ENCODE measurements around the gene CBY3.
"Not testable (repeated sequence)": the region's sequence is repeated elsewhere in the genome, so short reads cannot be mapped to it uniquely, and the experiment has no call there.

The CBY3 gene

DNA sequence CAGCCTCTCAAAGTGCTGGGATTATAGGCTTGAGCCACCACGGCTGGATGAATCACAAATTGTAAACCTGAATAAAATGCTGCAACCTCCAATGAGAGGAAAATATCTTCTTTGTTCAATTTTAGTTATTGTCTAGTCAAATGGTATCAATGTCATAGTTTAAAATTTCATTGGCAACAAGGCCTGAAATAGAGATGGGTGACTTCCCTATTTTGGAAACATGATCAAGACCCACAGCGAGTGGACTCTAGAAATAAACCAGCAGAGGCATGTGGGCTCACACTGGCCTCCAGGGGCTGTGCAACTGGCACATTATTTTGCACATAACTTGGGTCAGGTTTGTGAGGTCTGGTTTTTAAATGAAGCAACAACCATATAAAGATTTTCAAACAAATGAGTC is 27.7 kb downstream of the CBY3 start:
- not testable (repeated sequence) for DNase-seq (ENCODE audit: low read depth); H3K4me3 ChIP-seq (ENCODE audit: low read length)

DNA sequence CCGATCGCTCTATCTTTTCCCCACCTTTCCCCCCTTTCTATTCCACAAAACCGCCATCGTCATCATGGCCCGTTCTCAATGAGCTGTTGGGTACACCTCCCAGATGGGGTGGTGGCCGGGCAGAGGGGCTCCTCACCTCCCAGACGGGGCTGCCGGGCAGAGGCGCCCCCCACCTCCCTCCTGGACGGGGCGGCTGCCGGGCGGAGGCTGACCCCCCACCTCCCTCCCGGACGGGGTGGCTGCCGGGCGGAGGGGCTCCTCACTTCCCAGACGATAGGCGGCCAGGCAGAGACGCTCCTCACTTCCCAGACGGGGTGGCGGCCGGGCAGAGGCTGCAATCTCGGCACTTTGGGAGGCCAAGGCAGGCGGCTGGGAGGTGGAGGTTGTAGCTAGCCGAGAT is 30.6 kb downstream of the CBY3 start:
- not testable (repeated sequence) for H3K4me3 ChIP-seq (ENCODE audit: low read length); DNase-seq (ENCODE audit: low read depth)

DNA sequence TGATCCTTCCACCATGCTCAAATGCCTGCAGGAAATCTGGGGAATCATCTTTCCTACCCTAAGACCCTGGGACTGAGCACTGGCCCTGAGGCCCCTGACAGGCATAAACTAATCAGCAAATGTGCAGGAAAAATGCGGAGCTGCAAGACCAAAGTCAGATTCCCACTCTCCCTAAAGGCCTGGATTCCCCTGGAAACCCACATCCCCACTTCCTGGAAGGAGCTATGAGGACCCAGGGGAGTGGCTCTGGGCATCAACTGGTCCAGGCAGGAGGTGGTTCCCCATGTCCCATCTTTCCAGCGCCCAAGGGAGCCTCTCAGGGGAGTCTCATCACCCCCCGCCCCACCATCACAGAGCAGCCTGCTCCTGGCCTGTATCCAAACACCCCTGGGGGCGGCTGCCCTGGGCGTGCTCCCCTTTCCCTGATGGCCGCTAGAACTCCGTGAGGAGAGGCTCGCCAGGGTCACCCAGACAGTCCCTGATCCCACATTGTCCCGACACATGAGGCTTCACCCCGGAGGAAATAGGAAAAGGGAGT is 31.6 kb downstream of the CBY3 start:
- not testable (repeated sequence) for DNase-seq (ENCODE audit: low read depth); H3K4me3 ChIP-seq (ENCODE audit: low read length)

DNA sequence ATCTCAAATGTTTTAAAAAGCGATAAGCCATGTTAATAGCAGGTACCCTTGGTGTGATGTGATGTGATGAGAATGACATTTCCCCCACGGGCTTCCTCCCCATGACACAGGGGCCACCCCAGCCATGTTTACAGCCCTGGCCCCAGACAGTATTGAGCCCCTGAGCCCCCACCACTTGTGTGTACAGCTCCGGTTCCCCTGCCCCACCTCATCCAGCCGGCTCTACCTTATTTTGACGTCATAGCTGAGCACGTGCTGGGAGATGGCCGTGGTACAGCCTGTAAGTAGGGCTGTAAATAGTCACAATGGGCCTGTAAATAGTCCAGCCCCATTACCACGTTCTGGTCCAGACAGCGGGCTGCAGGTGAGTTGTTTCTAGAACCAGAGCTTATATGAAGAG is 32.4 kb downstream of the CBY3 start:
- H3K4me3 ChIP-seq (ENCODE audit: low read length): no peak overlapping the region
- TF ChIP-seq, protein P1, sequence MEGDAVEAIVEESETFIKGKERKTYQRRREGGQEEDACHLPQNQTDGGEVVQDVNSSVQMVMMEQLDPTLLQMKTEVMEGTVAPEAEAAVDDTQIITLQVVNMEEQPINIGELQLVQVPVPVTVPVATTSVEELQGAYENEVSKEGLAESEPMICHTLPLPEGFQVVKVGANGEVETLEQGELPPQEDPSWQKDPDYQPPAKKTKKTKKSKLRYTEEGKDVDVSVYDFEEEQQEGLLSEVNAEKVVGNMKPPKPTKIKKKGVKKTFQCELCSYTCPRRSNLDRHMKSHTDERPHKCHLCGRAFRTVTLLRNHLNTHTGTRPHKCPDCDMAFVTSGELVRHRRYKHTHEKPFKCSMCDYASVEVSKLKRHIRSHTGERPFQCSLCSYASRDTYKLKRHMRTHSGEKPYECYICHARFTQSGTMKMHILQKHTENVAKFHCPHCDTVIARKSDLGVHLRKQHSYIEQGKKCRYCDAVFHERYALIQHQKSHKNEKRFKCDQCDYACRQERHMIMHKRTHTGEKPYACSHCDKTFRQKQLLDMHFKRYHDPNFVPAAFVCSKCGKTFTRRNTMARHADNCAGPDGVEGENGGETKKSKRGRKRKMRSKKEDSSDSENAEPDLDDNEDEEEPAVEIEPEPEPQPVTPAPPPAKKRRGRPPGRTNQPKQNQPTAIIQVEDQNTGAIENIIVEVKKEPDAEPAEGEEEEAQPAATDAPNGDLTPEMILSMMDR (conservative IDR thresholded peaks at IDR 0.05; ENCODE audit: low read depth, low read length): no peak
- DNase-seq (ENCODE audit: low read depth): no peak

DNA sequence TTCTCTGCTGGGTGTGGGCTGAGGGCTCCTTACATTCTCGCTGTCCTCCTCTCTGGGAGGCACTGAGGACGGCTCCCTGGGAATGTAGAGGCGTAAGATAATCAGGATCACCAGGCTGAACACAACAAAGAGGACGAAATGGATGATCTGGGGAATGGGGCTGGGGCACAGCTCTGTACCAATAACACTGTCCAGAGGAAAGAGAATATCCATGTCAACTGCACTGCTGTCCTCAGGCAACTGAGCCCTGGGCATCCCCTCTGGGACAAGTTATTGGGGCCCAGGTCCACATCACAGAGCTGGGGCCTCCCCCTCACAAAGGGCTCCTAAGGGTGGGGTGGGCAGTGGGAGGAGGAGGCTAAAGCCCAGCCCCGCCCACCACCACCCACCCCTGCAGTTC is 36.1 kb downstream of the CBY3 start:
- H3K4me3 ChIP-seq (ENCODE audit: low read length); DNase-seq (ENCODE audit: low read depth): not testable (repeated sequence)

DNA sequence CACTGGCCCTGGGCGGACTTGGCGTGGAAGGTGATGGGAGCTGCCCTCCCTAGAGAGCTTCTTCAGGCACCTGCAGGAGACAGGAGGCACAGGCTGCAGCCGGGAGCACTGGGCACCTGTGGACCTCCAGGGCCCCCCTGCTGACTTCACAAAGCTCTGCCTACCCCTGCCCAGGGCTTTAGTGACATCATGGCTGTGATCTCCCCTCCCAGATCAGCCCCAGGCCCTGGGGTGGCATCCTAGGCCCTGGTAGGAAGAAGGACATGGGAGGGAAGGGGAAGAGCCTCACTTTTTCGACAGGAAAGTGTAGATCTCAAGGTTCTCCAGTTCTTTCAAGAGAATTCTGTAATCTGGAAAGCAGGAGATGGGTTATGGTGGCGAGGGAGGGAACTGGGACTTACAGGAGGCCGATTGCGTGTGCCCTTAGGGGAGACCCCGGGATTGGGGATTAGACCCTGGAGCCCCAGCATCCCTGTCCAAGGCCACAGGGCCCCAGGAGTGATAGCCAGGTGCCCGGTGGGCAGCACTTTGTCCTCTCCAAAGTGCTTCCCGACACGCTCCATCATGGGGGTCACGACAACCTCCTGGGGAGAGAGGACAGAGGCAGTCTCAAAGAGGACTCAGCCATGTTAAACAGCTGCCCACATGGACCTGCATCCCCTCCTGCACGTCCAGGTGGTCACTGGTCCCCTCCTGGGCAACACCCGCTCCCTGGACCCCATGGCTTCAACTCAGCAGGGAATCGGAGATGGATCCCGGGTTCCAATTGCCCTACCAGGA is 37.5 kb downstream of the CBY3 start:
- not testable (repeated sequence) for DNase-seq (ENCODE audit: low read depth); H3K4me3 ChIP-seq (ENCODE audit: low read length)

DNA sequence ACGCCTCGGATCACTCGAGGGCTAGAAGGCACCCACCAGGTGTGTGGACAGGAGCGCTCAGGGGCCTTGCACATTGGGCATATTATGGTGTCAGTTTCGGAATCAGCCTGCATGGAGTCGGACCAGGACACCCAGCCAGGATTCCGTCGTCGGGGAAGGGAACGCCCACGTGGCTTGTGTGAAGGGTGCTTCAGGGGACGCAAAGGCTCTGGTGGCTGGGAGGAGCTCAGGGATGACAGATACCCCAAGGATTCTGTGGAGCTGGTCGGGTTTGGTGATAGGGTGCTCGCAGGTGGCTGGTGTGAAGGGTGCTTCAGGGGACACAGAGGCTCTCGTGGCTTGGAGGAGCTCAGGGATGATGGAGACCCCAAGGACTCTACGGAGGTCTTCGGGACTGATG is 38.2 kb downstream of the CBY3 start:
- not testable (repeated sequence) for H3K4me3 ChIP-seq (ENCODE audit: low read length); DNase-seq (ENCODE audit: low read depth)

DNA sequence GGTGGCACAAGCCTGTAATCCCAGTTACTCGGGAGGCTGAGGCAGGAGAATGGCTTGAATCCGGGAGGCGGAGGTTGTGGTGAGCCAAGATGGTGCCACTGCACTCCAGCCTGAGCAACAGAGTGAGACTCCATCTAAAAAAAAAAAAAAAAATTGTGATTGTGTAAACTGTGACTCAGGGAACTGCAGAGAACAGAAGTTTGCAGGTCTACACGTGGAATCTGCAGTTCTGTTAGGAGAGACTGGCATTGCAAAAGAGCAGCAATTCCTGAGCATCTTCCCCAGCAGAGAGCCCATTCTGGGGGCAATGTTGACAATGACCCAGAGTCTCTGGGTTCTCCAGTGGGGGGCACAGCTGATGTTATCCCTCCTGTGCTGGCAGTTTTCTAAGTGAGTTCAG is 39.1 kb downstream of the CBY3 start:
- H3K4me3 ChIP-seq (ENCODE audit: low read length); DNase-seq (ENCODE audit: low read depth): not testable (repeated sequence)

DNA sequence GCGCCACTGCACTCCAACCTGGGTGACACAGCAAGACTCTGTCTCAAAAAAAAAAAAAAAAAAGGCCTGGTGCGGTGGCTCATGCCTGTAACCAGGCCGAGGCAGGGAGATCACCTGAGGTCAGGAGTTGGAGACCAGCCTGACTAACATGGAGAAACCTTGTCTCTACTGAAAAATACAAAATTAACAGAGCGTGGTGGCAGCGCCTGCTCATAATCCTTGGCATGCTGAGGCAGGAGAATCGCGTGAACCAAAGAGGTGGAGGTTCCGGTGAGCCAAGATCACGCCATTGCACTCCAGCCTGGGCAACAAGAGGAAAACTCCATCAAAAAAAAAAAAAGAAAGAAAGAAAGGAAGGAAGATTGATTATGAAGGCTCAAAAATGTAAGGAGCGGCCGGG is 41.5 kb downstream of the CBY3 start:
- DNase-seq (ENCODE audit: low read depth); H3K4me3 ChIP-seq (ENCODE audit: low read length): not testable (repeated sequence)

DNA sequence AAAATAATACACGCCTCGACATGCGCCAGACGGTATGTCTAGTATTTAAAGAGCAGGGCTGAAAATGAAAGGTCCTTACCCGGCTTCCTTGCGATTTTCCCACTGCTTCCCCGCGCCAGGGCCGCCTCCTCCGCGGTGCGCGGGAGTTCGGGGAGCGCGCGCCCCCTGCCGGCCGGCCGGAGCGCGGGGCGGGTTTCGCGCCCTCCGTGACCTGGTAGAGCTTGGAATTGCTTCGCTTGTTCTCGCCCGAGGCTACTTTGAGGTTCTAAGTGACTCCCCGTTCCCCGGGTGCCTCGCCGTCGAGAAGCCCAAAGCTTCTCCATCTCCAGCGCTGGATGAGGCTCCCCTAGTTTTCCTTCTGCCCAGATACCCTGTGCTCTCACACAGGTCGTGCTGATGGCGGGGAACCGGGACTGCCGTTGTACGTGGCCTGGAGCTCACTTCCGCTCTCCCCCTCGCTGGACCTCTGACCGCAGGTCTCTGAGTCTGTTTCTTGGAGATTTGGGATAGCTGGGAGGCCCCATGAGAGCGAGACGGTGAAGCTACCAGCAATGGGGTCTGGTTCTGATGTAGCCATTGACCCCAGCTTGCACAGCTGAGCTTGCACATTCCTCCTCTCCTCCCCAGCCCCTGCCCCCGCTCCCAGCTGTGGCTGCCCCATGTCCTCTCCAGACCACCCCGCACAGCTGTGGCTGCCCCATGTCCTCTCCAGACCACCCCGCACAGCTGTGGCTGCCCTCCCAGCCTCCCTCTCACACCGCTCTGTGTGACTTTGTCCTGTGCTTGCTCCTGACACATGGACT is 46.3 kb downstream of the CBY3 start:
- not testable (repeated sequence) for DNase-seq (ENCODE audit: low read depth); H3K4me3 ChIP-seq (ENCODE audit: low read length)

DNA sequence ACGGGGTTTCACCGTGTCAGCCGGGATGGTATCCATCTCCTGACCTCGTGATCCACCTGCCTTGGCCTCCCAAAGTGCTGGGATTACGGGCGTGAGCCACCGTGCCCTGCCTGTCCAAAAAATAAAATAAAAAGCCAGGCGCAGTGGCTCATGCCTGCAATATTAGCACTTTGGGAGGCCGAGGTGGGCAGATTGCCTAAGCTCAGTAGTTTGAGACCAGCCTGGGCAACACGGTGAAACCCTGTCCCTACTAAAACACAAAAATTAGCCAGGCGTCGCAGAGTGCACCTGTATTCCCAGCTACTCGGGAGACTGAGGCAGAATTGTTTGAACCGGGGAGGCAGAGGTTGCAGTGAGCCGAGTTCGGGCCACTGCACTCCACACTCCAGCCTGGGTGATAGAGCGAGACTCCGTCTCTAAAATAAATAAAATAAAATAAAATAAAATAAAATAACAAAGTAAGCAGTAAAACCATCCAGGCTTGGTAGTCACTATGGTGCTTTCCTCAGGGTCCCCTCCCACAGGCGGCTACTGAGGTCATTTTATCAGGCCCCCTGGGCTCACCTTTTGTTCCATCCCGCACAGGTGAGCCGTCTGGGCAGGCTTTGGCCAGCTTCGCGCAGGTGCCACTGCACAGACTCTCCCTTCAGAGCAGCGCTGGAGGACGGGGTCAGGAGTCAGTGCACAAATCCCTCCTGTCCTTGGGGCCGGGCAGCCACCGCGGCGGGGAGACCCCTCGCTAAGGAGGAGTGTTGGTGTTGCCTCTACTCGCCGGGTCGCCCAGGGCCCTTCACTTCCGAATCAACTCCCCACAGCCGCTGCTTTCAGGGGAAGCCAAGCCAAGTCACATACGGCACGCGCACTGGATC is 47.1 kb downstream of the CBY3 start:
- H3K4me3 ChIP-seq (ENCODE audit: low read length): peak overlapping the region; percentile 41
- DNase-seq (ENCODE audit: low read depth): not testable (repeated sequence)

Data from retinal pigment epithelial cell (primary cell).